ENCODE measurements around the gene TBX20. TPM values are rescaled to one million over a fixed set of nuclear protein-coding genes. Genes with fewer than 3 reads are reported as not detected.
A peak's percentile ranks its signal among the peaks of the same experiment; 100 is the strongest.
"Not testable (repeated sequence)": the region's sequence is repeated elsewhere in the genome, so short reads cannot be mapped to it uniquely, and the experiment has no call there.

TBX20 gene
- total and polyA plus RNA-seq, 2 of the 8 experiments (the other 6 are each of a cell fraction or from before 2014, with no cell fraction given): 0.08 to 0.26 TPM

DNA sequence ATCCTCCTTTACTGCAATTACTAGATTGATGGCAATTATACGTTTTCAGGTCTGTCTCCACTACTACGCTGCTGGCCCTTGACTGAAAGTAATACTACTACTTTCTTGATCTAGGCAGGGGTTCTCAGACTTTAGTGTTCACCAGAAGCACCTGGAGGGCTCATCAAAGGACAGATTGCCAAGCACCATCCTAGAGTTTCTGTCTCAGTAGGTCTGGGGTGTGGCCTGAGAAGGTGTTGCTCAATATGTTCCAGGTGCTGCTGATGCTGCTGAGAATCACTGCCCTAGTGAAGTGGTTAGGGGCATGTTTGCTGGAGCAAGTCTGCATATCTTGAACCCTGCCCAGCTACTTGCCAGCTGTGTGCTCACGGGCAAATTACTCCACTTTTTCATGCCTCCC is 37.9 kb downstream of the TBX20 start:
- H2BK120ac ChIP-seq (replicated peaks; ENCODE audit: low read depth, low read length); H2AK5ac ChIP-seq (ENCODE audit: low read depth, low read length); H3K14ac ChIP-seq (ENCODE audit: insufficient read length); POLR2A ChIA-PET (ENCODE audit: partially characterized antibody); H3K27me3 ChIP-seq (replicated peaks in 1 of 4; ENCODE audit: control insufficient read depth in 3 of 4, extremely low read depth in 1 of 4, insufficient read depth in 3 of 4, low read length in 3 of 4); H3K4me1 ChIP-seq (replicated peaks in 1 of 4; ENCODE audit: control insufficient read depth in 3 of 4, insufficient read depth in 4 of 4, low read length in 3 of 4); H2BK20ac ChIP-seq (ENCODE audit: low read length); H3K79me1 ChIP-seq (ENCODE audit: low read depth, low read length); H3K4ac ChIP-seq (replicated peaks; ENCODE audit: insufficient read length, low read depth, low read length); H4K5ac ChIP-seq (ENCODE audit: insufficient read length, low read depth, low read length); CTCF ChIA-PET (ENCODE audit: partially characterized antibody); FAIRE-seq; H2BK12ac ChIP-seq (ENCODE audit: low read depth, low read length); H2AFZ ChIP-seq (ENCODE audit: low read length); H3K4me2 ChIP-seq (ENCODE audit: insufficient read depth in 1 of 2, low read depth in 2 of 2, low read length in 2 of 2); H4K91ac ChIP-seq (replicated peaks; ENCODE audit: insufficient read length, low read length); H3K23me2 ChIP-seq (ENCODE audit: low read depth, low read length); H3K9me3 ChIP-seq (ENCODE audit: insufficient read depth in 2 of 2, low read depth in 1 of 2, low read length in 1 of 2); H3K27ac ChIP-seq (ENCODE audit: low read depth, low read length); H4K20me1 ChIP-seq (replicated peaks in 1 of 2; ENCODE audit: control insufficient read depth in 1 of 2, insufficient read depth in 2 of 2, low read length in 2 of 2); H3K79me2 ChIP-seq (ENCODE audit: control insufficient read depth in 1 of 2, insufficient read depth in 2 of 2, low read length in 2 of 2); H3K56ac ChIP-seq (replicated peaks; ENCODE audit: insufficient read length, low read depth, low read length); H2BK5ac ChIP-seq (ENCODE audit: low read depth, low read length); H3K9ac ChIP-seq (replicated peaks in 1 of 4; ENCODE audit: extremely low read depth in 1 of 4, low read depth in 3 of 4, low read length in 3 of 4); H2BK15ac ChIP-seq (ENCODE audit: low read length); H3K23ac ChIP-seq (ENCODE audit: insufficient read length); H4K8ac ChIP-seq (ENCODE audit: extremely low read depth, insufficient read depth, low read length); DNase-seq (ENCODE audit: low read depth in 1 of 2, low spot score in 2 of 2); H3K4me3 ChIP-seq (ENCODE audit: extremely low read depth in 1 of 4, insufficient read depth in 2 of 4, low read depth in 3 of 4, low read length in 4 of 4); H3K18ac ChIP-seq (ENCODE audit: extremely low read depth, low read length); H3K36me3 ChIP-seq (ENCODE audit: control insufficient read depth in 2 of 4, insufficient read depth in 4 of 4, low read length in 3 of 4): not testable (repeated sequence)
- WGBS, 2 experiments (ENCODE audit: extremely low coverage in 1 of 2, insufficient coverage in 1 of 2, insufficient read length in 1 of 2, insufficient replicate concordance in 2 of 2, low coverage in 1 of 2, low lambda C conversion rate in 2 of 2, missing lambda C conversion rate in 1 of 2): 84% methylated on average over 3 of the region's 3 CpGs; no CpG with 5 or more reads in 1 of the 2 experiments
- TF ChIP-seq CEBPB (IDR thresholded peaks at IDR 0.05; ENCODE audit: low read depth, low read length): peak; percentile 63; the same call in 1 of the 2 replicates

DNA sequence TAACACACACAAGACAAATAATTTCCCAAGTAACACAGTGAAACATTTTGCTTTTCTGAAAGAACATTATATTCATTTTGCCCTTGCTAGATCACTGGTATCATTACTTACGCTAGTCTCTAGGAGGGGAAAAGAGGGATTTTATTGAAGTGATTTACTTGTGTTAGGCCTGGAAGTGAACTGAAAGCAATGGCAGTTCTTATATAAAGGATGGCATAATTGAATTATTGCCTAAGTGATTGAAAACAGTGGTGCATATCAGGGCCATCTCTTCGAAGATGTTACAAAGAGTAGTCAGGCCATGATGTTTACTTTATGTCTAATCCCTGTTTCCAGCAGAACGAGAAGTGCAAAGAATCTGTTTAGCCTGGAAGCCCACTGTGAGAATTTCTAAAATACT is 38.8 kb downstream of the TBX20 start:
- H3K9ac ChIP-seq (replicated peaks in 1 of 4; ENCODE audit: extremely low read depth in 1 of 4, low read depth in 3 of 4, low read length in 3 of 4); H3K27me3 ChIP-seq (replicated peaks in 1 of 4; ENCODE audit: control insufficient read depth in 3 of 4, extremely low read depth in 1 of 4, insufficient read depth in 3 of 4, low read length in 3 of 4); H3K56ac ChIP-seq (replicated peaks; ENCODE audit: insufficient read length, low read depth, low read length); H2AK5ac ChIP-seq (ENCODE audit: low read depth, low read length); POLR2A ChIA-PET (ENCODE audit: partially characterized antibody); H3K79me1 ChIP-seq (ENCODE audit: low read depth, low read length); H3K36me3 ChIP-seq (ENCODE audit: control insufficient read depth in 2 of 4, insufficient read depth in 4 of 4, low read length in 3 of 4); H3K4me2 ChIP-seq (ENCODE audit: insufficient read depth in 1 of 2, low read depth in 2 of 2, low read length in 2 of 2); H4K91ac ChIP-seq (replicated peaks; ENCODE audit: insufficient read length, low read length); H3K23me2 ChIP-seq (ENCODE audit: low read depth, low read length); H2BK20ac ChIP-seq (ENCODE audit: low read length); H2AFZ ChIP-seq (ENCODE audit: low read length); H3K79me2 ChIP-seq (ENCODE audit: control insufficient read depth in 1 of 2, insufficient read depth in 2 of 2, low read length in 2 of 2); CTCF ChIA-PET (ENCODE audit: partially characterized antibody); H3K9me3 ChIP-seq (ENCODE audit: insufficient read depth in 2 of 2, low read depth in 1 of 2, low read length in 1 of 2); H3K4me3 ChIP-seq (ENCODE audit: extremely low read depth in 1 of 4, insufficient read depth in 2 of 4, low read depth in 3 of 4, low read length in 4 of 4); H3K14ac ChIP-seq (ENCODE audit: insufficient read length); H4K20me1 ChIP-seq (replicated peaks in 1 of 2; ENCODE audit: control insufficient read depth in 1 of 2, insufficient read depth in 2 of 2, low read length in 2 of 2); H2BK12ac ChIP-seq (ENCODE audit: low read depth, low read length); H2BK5ac ChIP-seq (ENCODE audit: low read depth, low read length); H4K5ac ChIP-seq (ENCODE audit: insufficient read length, low read depth, low read length); FAIRE-seq; H4K8ac ChIP-seq (ENCODE audit: extremely low read depth, insufficient read depth, low read length); DNase-seq (ENCODE audit: low read depth in 1 of 2, low spot score in 2 of 2); H3K27ac ChIP-seq (ENCODE audit: low read depth, low read length); H3K18ac ChIP-seq (ENCODE audit: extremely low read depth, low read length); H2BK120ac ChIP-seq (replicated peaks; ENCODE audit: low read depth, low read length); H2BK15ac ChIP-seq (ENCODE audit: low read length); H3K23ac ChIP-seq (ENCODE audit: insufficient read length); H3K4ac ChIP-seq (replicated peaks; ENCODE audit: insufficient read length, low read depth, low read length); H3K4me1 ChIP-seq (replicated peaks in 1 of 4; ENCODE audit: control insufficient read depth in 3 of 4, insufficient read depth in 4 of 4, low read length in 3 of 4): not testable (repeated sequence)
- 86% methylated on average over 1 of the region's 3 CpGs; no CpG with 5 or more reads in 1 of the 2 experiments for WGBS, 2 experiments (ENCODE audit: extremely low coverage in 1 of 2, insufficient coverage in 1 of 2, insufficient read length in 1 of 2, insufficient replicate concordance in 2 of 2, low coverage in 1 of 2, low lambda C conversion rate in 2 of 2, missing lambda C conversion rate in 1 of 2)

Data from H1 (cell line).